Psoas muscle (tissue), 8 donors: ENCODE measurements around the gene LYL1. TPM values are rescaled to one million over a fixed set of nuclear protein-coding genes. Genes with fewer than 3 reads are reported as not detected.

Source experiments
- ATAC-seq, 4 donors: fragments of 200-7000 bp; cut with Tn5 transposase; one replicate each; pipeline ENCODE4 v1.9.1; 2020; ENCODE audit warnings: moderate library complexity in 3 of 4, mild to moderate bottlenecking in 2 of 4
- DNase-seq, 2 donors: peaks; one replicate each; pipeline ENCODE4 v3.0.0-alpha.2; 2020
- H3K27ac ChIP-seq: fragments of 200-600 bp; one replicate; pipeline ENCODE4 v1.8.0; 2022
- H3K27me3 ChIP-seq, 3 donors: fragments of 200-600 bp in 1 of 3; one replicate each; pipeline versions ENCODE4 v1.6.1 to v1.8.0; 2013 to 2022; ENCODE audit warnings: low read length in 2 of 3, mild to moderate bottlenecking in 2 of 3, moderate library complexity in 1 of 3; ENCODE audit not compliant: insufficient read depth in 3 of 3
- H3K36me3 ChIP-seq, 2 donors: fragments of 200-600 bp in 1 of 2; one replicate each; pipeline versions ENCODE4 v1.6.1 to v1.8.0; 2013 to 2022; ENCODE audit warnings: low read depth in 1 of 2, mild to moderate bottlenecking in 1 of 2, moderate library complexity in 1 of 2; ENCODE audit not compliant: insufficient read depth in 1 of 2
- H3K4me1 ChIP-seq: fragments of 200-600 bp; one replicate; pipeline ENCODE4 v1.8.0; 2022
- H3K4me3 ChIP-seq: fragments of 200-600 bp; one replicate; pipeline ENCODE4 v1.8.0; 2022; ENCODE audit warnings: mild to moderate bottlenecking
- H3K9me3 ChIP-seq: fragments of 200-600 bp; one replicate; pipeline ENCODE4 v1.8.0; 2022
- CTCF ChIP-seq: fragments of 200-600 bp; IDR thresholded peaks from one replicate; pipeline ENCODE4 v1.8.0; 2022; ENCODE audit warnings: antibody characterized with exemption
- WGBS, 3 donors: extraction: QIAGEN DNeasy Blood & Tissue Kit; methylation state at CpG; one replicate each; pipeline versions ENCODE4 v1.1.6 to v1.1.7; 2013; 5-methylcytosine and 5-hydroxymethylcytosine counted together
- intact Hi-C, 2 donors: fragments of 100-400 bp; cut with DNase I; formaldehyde crosslinking; loops; one replicate each; pipeline versions ENCODE4 v1.11.0 to v1.14.2; 2022
- polyA plus RNA-seq, 3 donors: library from polyadenylated mRNA; stranded (reverse); fragments of 200-250 nt; gene quantifications; one replicate each; pipeline ENCODE4 v1.2.3, GENCODE V29; 2013
- total RNA-seq, 4 donors: library from RNA; stranded (reverse); fragmentation: NEBNext Ultra II Directional in 2 of 4; extraction: Animal tissue kit (Norgen Biotek cat#: 25700) in 2 of 4; gene quantifications; one replicate each; pipeline versions ENCODE4 v1.2.1 to v1.2.4, GENCODE V29; 2021 to 2023
- donor health status: healthy with polysubstance abuse.
- donor health status: DM: no; HTN: no; CAD: no; lungs with moderate emphysema.
- donor health status: Bipolar disorder and iron deficiency.
- donor health status: healthy.
- donor health status: DM: yes; HTN: yes; CAD: no.
- donor health status: DM: no; HTN: no; CAD: no.
- donor health status: DM: no; HTN: no; CAD: no.
- donor health status: DM: yes; HTN: yes; CAD: no.

Gene LYL1
- total and polyA plus RNA-seq, 7 donors, result 1.1 to 4.6 (median 2.7) TPM

- Histone ChIP-seq H3K27me3 (no peaks in the 10 kb centered on the region), H3K4me1 (no peaks in the 10 kb centered on the region), H3K36me3 (peaks cover 0 to 7% of the 10 kb centered on the region in 2 donors), H3K9me3 (no peaks in the 10 kb centered on the region), H3K27ac (no peak overlapping the region), H3K4me3 (no peak overlapping the region)
- DNase-seq (no peak), ATAC-seq (no peak)
- WGBS, 3 donors, result 76 to 91% (median 82%) methylated on average over 8 to 9 of the region's 9 CpGs
- no peak for TF ChIP-seq CTCF
- intact Hi-C loops, result no loop called here
These were observed 24.4 kb upstream of the LYL1 start for GRCh38 chr19:13127051-13127450.

- no peak for TF ChIP-seq CTCF
- intact Hi-C loops, result no loop called here
- H3K27me3 ChIP-seq, result no peaks in the 10 kb centered on the region
- no peak for DNase-seq
- H3K4me3 ChIP-seq, result no peak overlapping the region
- WGBS, 3 donors, result 87 to 92% (median 89%) methylated on average over 20 of the region's 20 CpGs
- no peak for ATAC-seq
- peaks cover 0 to 7% of the 10 kb centered on the region in 2 donors for H3K36me3 ChIP-seq
- peaks cover 13% of the 10 kb centered on the region for H3K4me1 ChIP-seq
- H3K9me3 ChIP-seq, result no peaks in the 10 kb centered on the region
- no peak overlapping the region for H3K27ac ChIP-seq
These were observed 20.6 kb upstream of the LYL1 start for GRCh38 chr19:13122980-13123957.

- no peak for DNase-seq
- H3K4me3 ChIP-seq, result no peak overlapping the region
- 69 to 89% (median 74%) methylated on average over 12 to 13 of the region's 13 CpGs for WGBS, 3 donors
- H3K27me3 ChIP-seq, result no peaks in the 10 kb centered on the region
- peaks cover 0 to 7% of the 10 kb centered on the region in 2 donors for H3K36me3 ChIP-seq
- no peaks in the 10 kb centered on the region for H3K9me3 ChIP-seq
- no peak for ATAC-seq
- TF ChIP-seq CTCF, result no peak
- peaks cover 15% of the 10 kb centered on the region for H3K4me1 ChIP-seq
- intact Hi-C loops, result no loop called here
- H3K27ac ChIP-seq, result no peak overlapping the region
These were observed 19.7 kb upstream of the LYL1 start for GRCh38 chr19:13122275-13122878.

GRCh38 chr19:13121551-13122274, 19.1 kb upstream of the LYL1 start:
- H3K9me3 ChIP-seq, result no peaks in the 10 kb centered on the region
- no peak overlapping the region for H3K27ac ChIP-seq
- ATAC-seq (no peak), DNase-seq (no peak)
- H3K4me1 ChIP-seq, result peaks cover 22% of the 10 kb centered on the region
- no peaks in the 10 kb centered on the region for H3K27me3 ChIP-seq
- TF ChIP-seq CTCF, result no peak
- intact Hi-C loops, result no loop called here
- no peak overlapping the region for H3K4me3 ChIP-seq
- 69 to 83% (median 71%) methylated on average over 18 of the region's 18 CpGs for WGBS, 3 donors
- peaks cover 0 to 7% of the 10 kb centered on the region in 2 donors for H3K36me3 ChIP-seq
